HepG2 (cell line): ENCODE measurements around the gene ADM. TPM values are rescaled to one million over a fixed set of nuclear protein-coding genes. Genes with fewer than 3 reads are reported as not detected.

Experiments used
- ADNP ChIP-seq: sonication (generic); formaldehyde crosslinking; IDR thresholded peaks from 2 replicates; pipeline ENCODE4 v1.4.0; 2020; ENCODE audit warnings: missing genetic modification reagents
- AGO1 ChIP-seq: fragments of 200-400 bp; formaldehyde crosslinking; IDR thresholded peaks from 2 replicates; pipeline ENCODE4 v1.6.1; 2017; ENCODE audit warnings: mild to moderate bottlenecking, low read depth, low read length, moderate library complexity; ENCODE audit not compliant: poor library complexity, severe bottlenecking
- ASH2L ChIP-seq: fragments of 300-600, 200-600 bp; sonication (generic); IDR thresholded peaks from 2 replicates; pipeline ENCODE4 v1.7.0; 2017; ENCODE audit warnings: low read depth, mild to moderate bottlenecking, moderate library complexity, mixed read lengths, low read length; ENCODE audit not compliant: insufficient read length
- CC2D1A ChIP-seq: sonication (generic); formaldehyde crosslinking; IDR thresholded peaks from 2 replicates; pipeline ENCODE4 v1.8.1; 2023; ENCODE audit warnings: mild to moderate bottlenecking, missing genetic modification reagents
- FOXJ3 ChIP-seq: sonication (generic); formaldehyde crosslinking; IDR thresholded peaks from 2 replicates; pipeline ENCODE4 v1.4.0; 2020; ENCODE audit warnings: missing genetic modification reagents, mild to moderate bottlenecking, borderline replicate concordance
- IRF1 ChIP-seq: sonication (generic); formaldehyde crosslinking; IDR thresholded peaks from 2 replicates; pipeline ENCODE4 v1.4.0; 2020; ENCODE audit warnings: low read depth, mild to moderate bottlenecking, missing genetic modification reagents
- MXD4 ChIP-seq: IDR thresholded peaks from 2 replicates; pipeline ENCODE4 v1.6.1; 2016; ENCODE audit warnings: mild to moderate bottlenecking, missing biosample characterization, missing genetic modification reagents
- NFATC3 ChIP-seq: sonication (generic); formaldehyde crosslinking; IDR thresholded peaks from 2 replicates; pipeline ENCODE4 v1.5.1; 2020; ENCODE audit warnings: mild to moderate bottlenecking, missing genetic modification reagents
- NFE2L1 ChIP-seq: sonication (generic); formaldehyde crosslinking; IDR thresholded peaks from 2 replicates; pipeline ENCODE4 v1.4.0; 2020; ENCODE audit warnings: missing genetic modification reagents, mild to moderate bottlenecking, borderline replicate concordance
- NONO ChIP-seq, 2 experiments: fragments of 450-650 bp in 1 of 2; sonication (generic) in 1 of 2; formaldehyde crosslinking in 1 of 2; IDR thresholded peaks in 1 of 2; conservative IDR thresholded peaks in 1 of 2; 2 replicates each; pipeline versions ENCODE4 v1.6.1 to v1.8.0; 2017 to 2022; ENCODE audit warnings: mild to moderate bottlenecking in 1 of 2, missing genetic modification reagents in 1 of 2, moderate library complexity in 1 of 2
- NR2F6 ChIP-seq, 2 experiments: IDR thresholded peaks; 2 replicates each; pipeline ENCODE4 v1.6.1; 2016; ENCODE audit warnings: antibody characterized with exemption in 1 of 2, mild to moderate bottlenecking in 1 of 2
- NR3C1 ChIP-seq: sonication (generic); formaldehyde crosslinking; IDR thresholded peaks from 2 replicates; pipeline ENCODE4 v1.4.0; 2020; ENCODE audit warnings: missing genetic modification reagents
- PHB2 ChIP-seq: fragments of 450-650 bp; IDR thresholded peaks from 2 replicates; pipeline ENCODE4 v1.6.1; 2018; ENCODE audit not compliant: partially characterized antibody
- PHF21A ChIP-seq: sonication (generic); formaldehyde crosslinking; IDR thresholded peaks from 2 replicates; pipeline ENCODE4 v1.5.0; 2020; ENCODE audit warnings: mild to moderate bottlenecking, missing genetic modification reagents
- PTBP1 ChIP-seq: fragments of 200-400 bp; formaldehyde crosslinking; IDR thresholded peaks from 2 replicates; pipeline ENCODE4 v1.6.1; 2018; ENCODE audit warnings: low read length, low read depth; ENCODE audit not compliant: poor library complexity, severe bottlenecking
- SKI ChIP-seq: fragments of 450-650 bp; IDR thresholded peaks from one replicate; pipeline ENCODE4 v1.6.1; 2018; ENCODE audit warnings: mild to moderate bottlenecking; ENCODE audit not compliant: partially characterized antibody
- SMAD3 ChIP-seq: sonication (generic); formaldehyde crosslinking; IDR thresholded peaks from 2 replicates; pipeline ENCODE4 v1.4.0; 2020; ENCODE audit warnings: missing genetic modification reagents
- SMAD9 ChIP-seq: sonication (generic); formaldehyde crosslinking; IDR thresholded peaks from 2 replicates; pipeline ENCODE4 v1.5.1; 2020; ENCODE audit warnings: mild to moderate bottlenecking, missing genetic modification reagents
- SP4 ChIP-seq: sonication (generic); formaldehyde crosslinking; IDR thresholded peaks from 2 replicates; pipeline ENCODE4 v1.8.1; 2023; ENCODE audit warnings: mild to moderate bottlenecking, missing genetic modification reagents
- ZHX1 ChIP-seq: sonication (generic); formaldehyde crosslinking; IDR thresholded peaks from 2 replicates; pipeline ENCODE4 v1.8.1; 2022; ENCODE audit warnings: low read depth, mild to moderate bottlenecking, missing genetic modification reagents
- ZNF224 ChIP-seq: sonication (generic); formaldehyde crosslinking; IDR thresholded peaks from 2 replicates; pipeline ENCODE4 v1.5.0; 2020; ENCODE audit warnings: mild to moderate bottlenecking, missing genetic modification reagents
- ZNF256 ChIP-seq: sonication (generic); formaldehyde crosslinking; conservative IDR thresholded peaks from 2 replicates; pipeline ENCODE4 v1.4.0; 2020; ENCODE audit warnings: missing genetic modification reagents
- ZNF468 ChIP-seq: sonication (generic); formaldehyde crosslinking; IDR thresholded peaks from 2 replicates; pipeline ENCODE4 v1.8.0; 2022; ENCODE audit warnings: mild to moderate bottlenecking, moderate library complexity, missing genetic modification reagents
- ZNF564 ChIP-seq: sonication (generic); formaldehyde crosslinking; IDR thresholded peaks from 2 replicates; pipeline ENCODE4 v1.8.1; 2023; ENCODE audit warnings: mild to moderate bottlenecking, missing genetic modification reagents
- ZNF607 ChIP-seq: sonication (generic); formaldehyde crosslinking; IDR thresholded peaks from 2 replicates; pipeline ENCODE4 v1.5.1; 2020; ENCODE audit warnings: missing genetic modification reagents, mild to moderate bottlenecking, borderline replicate concordance
- ZNF766 ChIP-seq: sonication (generic); formaldehyde crosslinking; IDR thresholded peaks from 2 replicates; pipeline ENCODE4 v1.5.0; 2020; ENCODE audit warnings: missing genetic modification reagents, borderline replicate concordance
- ZNF891 ChIP-seq: sonication (generic); formaldehyde crosslinking; IDR thresholded peaks from 2 replicates; pipeline ENCODE4 v1.5.0; 2020; ENCODE audit warnings: mild to moderate bottlenecking, missing genetic modification reagents
- polyA plus RNA-seq, 8 experiments: library from polyadenylated mRNA; depleted of rRNA in 3 of 8; stranded (reverse) in 7 of 8; unstranded in 1 of 8; fragments of >200 nt; fragmentation: Illumina TruSeq in 4 of 8; extraction: Trizol in 4 of 8; gene quantifications; 2 replicates each; pipeline versions ENCODE4 v1.2.1 to v1.2.3, GENCODE V29; 2011 to 2016; ENCODE audit warnings: low read depth in 4 of 8, missing spikeins in 1 of 8, mixed read lengths in 1 of 8; ENCODE audit not compliant: insufficient read depth in 1 of 8
- total RNA-seq, 5 experiments: library from RNA; depleted of rRNA; stranded (reverse); fragments of >200 nt; fragmentation: Illumina TruSeq; extraction: Trizol; gene quantifications; 2 replicates each; pipeline ENCODE4 v1.2.3, GENCODE V29; 2016; ENCODE audit warnings: low read depth in 1 of 5

Gene ADM
- total and polyA plus RNA-seq, 2 of the 13 experiments (the other 11 are each of a cell fraction or from before 2014, with no cell fraction given): 10.7 to 26.1 TPM

- TF ChIP-seq ZHX1 (CRISPR knock-in tag) (no peak), SMAD3 (CRISPR knock-in tag) (peak; percentile 28; the same call in 1 of the 2 replicates), ZNF766 (CRISPR knock-in tag) (peak; percentile 95), NFE2L1 (no peak), PHB2 (no peak), SMAD9 (CRISPR knock-in tag) (0 out of 2 replicates have a peak, but pooled peaks have one; percentile 40), SP4 (peak; percentile 25; the same call in 1 of the 2 replicates), PTBP1 (peak; percentile 49), ZNF224 (CRISPR knock-in tag) (peak; percentile 84; the same call in 1 of the 2 replicates), AGO1 (peak; percentile 1), ZNF607 (CRISPR knock-in tag) (peak; percentile 26; the same call in 1 of the 2 replicates), ZNF256 (CRISPR knock-in tag) (no peak), ZNF468 (CRISPR knock-in tag) (no peak), NFATC3 (CRISPR knock-in tag) (no peak), IRF1 (no peak), FOXJ3 (peak; percentile 29; the same call in 1 of the 2 replicates), ZNF564 (CRISPR knock-in tag) (peak; percentile 26), CC2D1A (CRISPR knock-in tag) (no peak), ADNP (CRISPR knock-in tag) (no peak), NR2F6 (IDR thresholded peaks at IDR 0.05) (peak; percentile 31; the same call in 1 of the 2 replicates), NR2F6 (CRISPR knock-in tag; IDR thresholded peaks at IDR 0.05) (peak; percentile 62; the same call in 1 of the 2 replicates), ASH2L (peak; percentile 54), MXD4 (CRISPR knock-in tag) (peak; percentile 34; the same call in 1 of the 2 replicates), NONO (IDR thresholded peaks at IDR 0.05) (no peak), NONO (CRISPR knock-in tag; conservative IDR thresholded peaks at IDR 0.05) (peak; percentile 35; the same call in 1 of the 2 replicates), NR3C1 (CRISPR knock-in tag) (no peak), PHF21A (CRISPR knock-in tag) (peak; percentile 80), SKI (peak; percentile 13), ZNF891 (peak; percentile 40; the same call in 1 of the 2 replicates)
These were observed at the start of gene ADM (continued) for GRCh38 chr11:10304495-10305261.
